HCT116 (cell line): ENCODE measurements around the gene GLI3. TPM values are rescaled to one million over a fixed set of nuclear protein-coding genes. Genes with fewer than 3 reads are reported as not detected.

Source experiments
- ATAC-seq: fragments of 200-7000 bp; cut with Tn5 transposase; 2 replicates; pipeline ENCODE4 v1.9.1; 2020; ENCODE audit warnings: mild to moderate bottlenecking, moderate library complexity
- BruUV-seq: library from RNA; stranded (reverse); fragments of 400-500 nt; replicated peaks from 2 replicates; lab custom pipeline; 2021; lab: Mats Ljungman, UMichigan
- CTCF ChIA-PET: fragments of 300-600 bp; sonication (Branson Sonifier 250); formaldehyde crosslinking; loops from one replicate; lab custom pipeline; 2021; ENCODE audit warnings: antibody characterized with exemption; lab: Charles Lee
- POLR2A ChIA-PET: fragments of 300-600, 350-600 bp; sonication (Branson Sonifier 250); formaldehyde crosslinking; loops from one replicate; lab custom pipeline; 2021; ENCODE audit warnings: antibody characterized with exemption; lab: Charles Lee
- RAD21 ChIA-PET, 2 experiments: fragments of 300-600 bp; sonication (Branson Sonifier 250); formaldehyde crosslinking; loops; one replicate each; lab custom pipeline; 2023; ENCODE audit warnings: low total read pairs in 2 of 2; ENCODE audit not compliant: uncharacterized antibody in 2 of 2, unreplicated experiment in 2 of 2, low non-redundant PET in 1 of 2; lab: Charles Lee
- DNase-seq: peaks from one replicate; pipeline ENCODE4 v3.0.0-alpha.2; 2010; ENCODE audit warnings: low read depth, low spot score
- H2AFZ ChIP-seq: fragments of 200-600 bp; shearing (Covaris generic), sonication (generic); 2 replicates; pipeline ENCODE4 v1.6.1; 2017; ENCODE audit warnings: low read depth, mixed run types, mixed read lengths, antibody characterized with exemption, low read length; ENCODE audit not compliant: poor library complexity, severe bottlenecking
- H3K27ac ChIP-seq: 2 replicates; pipeline ENCODE4 v1.5.1; 2012; ENCODE audit warnings: low read depth, low read length
- H3K27me3 ChIP-seq: fragments of 200-600 bp; sonication (generic); 2 replicates; pipeline ENCODE4 v1.6.1; 2016; ENCODE audit warnings: mixed run types, low read length, mixed read lengths; ENCODE audit not compliant: insufficient read depth
- H3K36me3 ChIP-seq, 2 experiments: fragments of 200-500 bp in 1 of 2; fragments of 200-600 bp in 1 of 2; sonication (Bioruptor generic) in 1 of 2; sonication (generic) in 1 of 2; 2 replicates each; pipeline versions ENCODE4 v1.5.1 to v1.6.1; 2014 to 2016; ENCODE audit warnings: low read length in 2 of 2, inconsistent platforms in 1 of 2, mixed read lengths in 1 of 2, mixed run types in 1 of 2; ENCODE audit not compliant: insufficient read depth in 2 of 2, control insufficient read depth in 1 of 2
- H3K4me1 ChIP-seq, 2 experiments: fragments of 200-600 bp in 1 of 2; sonication (generic) in 1 of 2; 2 replicates each; pipeline versions ENCODE4 v1.5.1 to v1.6.1; 2012 to 2017; ENCODE audit warnings: low read length in 2 of 2, inconsistent platforms in 1 of 2, mild to moderate bottlenecking in 1 of 2, mixed read lengths in 1 of 2, mixed run types in 1 of 2, moderate library complexity in 1 of 2; ENCODE audit not compliant: insufficient read depth in 2 of 2, control insufficient read depth in 1 of 2
- H3K4me2 ChIP-seq: fragments of 200-600 bp; sonication (generic); 2 replicates; pipeline ENCODE4 v1.6.1; 2017; ENCODE audit warnings: mixed run types, low read length, mixed read lengths
- H3K4me3 ChIP-seq, 2 experiments: fragments of 200-600 bp in 1 of 2; sonication (generic) in 1 of 2; replicated peaks in 1 of 2; 2 replicates each; pipeline ENCODE4 v1.5.1; 2011 to 2016; ENCODE audit warnings: low read length in 2 of 2, control low read depth in 1 of 2, low read depth in 1 of 2, mild to moderate bottlenecking in 1 of 2, mixed read lengths in 1 of 2, mixed run types in 1 of 2
- H3K79me2 ChIP-seq: fragments of 200-600 bp; sonication (generic); 2 replicates; pipeline ENCODE4 v1.6.1; 2017; ENCODE audit warnings: mild to moderate bottlenecking, mixed run types, low read length, moderate library complexity, mixed read lengths; ENCODE audit not compliant: insufficient read depth
- H3K9ac ChIP-seq: fragments of 200-600 bp; sonication (generic); 2 replicates; pipeline ENCODE4 v1.6.1; 2016; ENCODE audit warnings: low read length, mixed read lengths
- H3K9me2 ChIP-seq: fragments of 200-600 bp; sonication (generic), shearing (Covaris generic); 2 replicates; pipeline ENCODE4 v1.6.1; 2017; ENCODE audit warnings: mixed run types, mild to moderate bottlenecking, moderate library complexity; ENCODE audit not compliant: insufficient read depth
- H3K9me3 ChIP-seq, 2 experiments: fragments of 200-500 bp in 1 of 2; fragments of 200-600 bp in 1 of 2; sonication (Bioruptor generic) in 1 of 2; sonication (generic) in 1 of 2; 2 replicates each; pipeline ENCODE4 v1.6.1; 2014 to 2017; ENCODE audit warnings: low read length in 2 of 2, mixed read lengths in 2 of 2, inconsistent platforms in 1 of 2, low read depth in 1 of 2, mild to moderate bottlenecking in 1 of 2, mixed run types in 1 of 2, moderate library complexity in 1 of 2; ENCODE audit not compliant: control insufficient read depth in 1 of 2, insufficient read depth in 1 of 2
- H4K20me1 ChIP-seq: fragments of 200-600 bp; sonication (generic), shearing (Covaris generic); 2 replicates; pipeline ENCODE4 v1.6.1; 2017; ENCODE audit warnings: mixed run types, mild to moderate bottlenecking, moderate library complexity; ENCODE audit not compliant: insufficient read depth
- CEBPB ChIP-seq: IDR thresholded peaks from 2 replicates; pipeline ENCODE4 v1.6.1; 2012; ENCODE audit warnings: low read depth
- EGR1 ChIP-seq: IDR thresholded peaks from 2 replicates; pipeline ENCODE4 v1.6.1; 2012; ENCODE audit warnings: low read depth
- EZH2 ChIP-seq: fragments of 200-600 bp; sonication (generic); IDR thresholded peaks from 2 replicates; pipeline ENCODE4 v1.6.1; 2017; ENCODE audit warnings: antibody characterized with exemption, mixed run types
- EZH2phosphoT487 ChIP-seq: fragments of 200-600 bp; IDR thresholded peaks from 2 replicates; pipeline ENCODE4 v1.6.1; 2018; ENCODE audit warnings: antibody characterized with exemption, borderline replicate concordance
- FOSL1 ChIP-seq: IDR thresholded peaks from 2 replicates; pipeline ENCODE4 v1.6.1; 2012; ENCODE audit warnings: low read depth
- JUND ChIP-seq: IDR thresholded peaks from 2 replicates; pipeline ENCODE4 v1.6.1; 2012
- POLR2A ChIP-seq: IDR thresholded peaks from 2 replicates; pipeline ENCODE4 v1.7.0; 2011; ENCODE audit warnings: borderline replicate concordance; ENCODE audit not compliant: insufficient read depth, insufficient read length; ENCODE audit errors: extremely low read depth
- POLR2AphosphoS5 ChIP-seq: IDR thresholded peaks from 2 replicates; pipeline ENCODE4 v1.6.1; 2011; ENCODE audit warnings: mild to moderate bottlenecking, low read depth, low read length, moderate library complexity
- RAD21 ChIP-seq: IDR thresholded peaks from 2 replicates; pipeline ENCODE4 v1.6.1; 2012; ENCODE audit warnings: low read depth, mild to moderate bottlenecking
- SIN3A ChIP-seq: IDR thresholded peaks from 2 replicates; pipeline ENCODE4 v1.6.1; 2012; ENCODE audit warnings: low read depth
- SP1 ChIP-seq: IDR thresholded peaks from 2 replicates; pipeline ENCODE4 v1.6.1; 2012; ENCODE audit warnings: low read depth
- TCF7L2 ChIP-seq: IDR thresholded peaks from 2 replicates; pipeline ENCODE4 v1.7.0; 2011; ENCODE audit warnings: borderline replicate concordance, inconsistent platforms; ENCODE audit not compliant: insufficient read depth, insufficient read length; ENCODE audit errors: extremely low read depth
- YY1 ChIP-seq: IDR thresholded peaks from 2 replicates; pipeline ENCODE4 v1.6.1; 2011; ENCODE audit warnings: low read length, low read depth, moderate library complexity, mild to moderate bottlenecking; ENCODE audit not compliant: insufficient replicate concordance; ENCODE audit errors: extremely low read depth
- ZFX ChIP-seq: fragments of 450-650 bp; IDR thresholded peaks from 2 replicates; pipeline ENCODE4 v1.6.1; 2017
- ZNF274 ChIP-seq: fragments of 200-500 bp; sonication (Bioruptor generic); IDR thresholded peaks from 2 replicates; pipeline ENCODE4 v1.6.1; 2014; ENCODE audit warnings: mild to moderate bottlenecking, low read depth, low read length, inconsistent platforms
- intact Hi-C: fragments of 100-400 bp; cut with micrococcal nuclease; formaldehyde crosslinking; loops from 2 replicates; pipeline ENCODE4 v1.10.0; 2022
- total RNA-seq: library from RNA; stranded (reverse); gene quantifications from one replicate; pipeline ENCODE4 v1.2.1, GENCODE V29; 2021; ENCODE audit not compliant: unreplicated experiment
- TF ChIP-seq, protein P1 (sequence below): IDR thresholded peaks from 2 replicates; pipeline ENCODE4 v1.6.1; 2011; ENCODE audit warnings: mild to moderate bottlenecking, low read length, moderate library complexity; ENCODE audit not compliant: insufficient replicate concordance; ENCODE audit errors: extremely low read depth
- TF ChIP-seq, protein P2 (sequence below): IDR thresholded peaks from 2 replicates; pipeline ENCODE4 v1.6.1; 2012; ENCODE audit warnings: low read depth
- TF ChIP-seq, protein P3 (sequence below), 3 experiments: fragments of 200-600 bp in 1 of 3; sonication (generic) in 1 of 3; IDR thresholded peaks in 2 of 3; conservative IDR thresholded peaks in 1 of 3; 2 replicates each; pipeline ENCODE4 v1.5.1; 2012 to 2017; ENCODE audit warnings: low read depth in 2 of 3, low read length in 2 of 3, antibody characterized with exemption in 1 of 3, borderline replicate concordance in 1 of 3, control low read depth in 1 of 3, mild to moderate bottlenecking in 1 of 3, mixed read lengths in 1 of 3, mixed run types in 1 of 3, moderate library complexity in 1 of 3; ENCODE audit not compliant: insufficient read depth in 1 of 3
- TF ChIP-seq, protein P4 (sequence below): IDR thresholded peaks from 2 replicates; pipeline ENCODE4 v1.6.1; 2012

Gene GLI3
- total RNA-seq, 1 experiment from 2014 or later = 0.07 TPM

DNA sequence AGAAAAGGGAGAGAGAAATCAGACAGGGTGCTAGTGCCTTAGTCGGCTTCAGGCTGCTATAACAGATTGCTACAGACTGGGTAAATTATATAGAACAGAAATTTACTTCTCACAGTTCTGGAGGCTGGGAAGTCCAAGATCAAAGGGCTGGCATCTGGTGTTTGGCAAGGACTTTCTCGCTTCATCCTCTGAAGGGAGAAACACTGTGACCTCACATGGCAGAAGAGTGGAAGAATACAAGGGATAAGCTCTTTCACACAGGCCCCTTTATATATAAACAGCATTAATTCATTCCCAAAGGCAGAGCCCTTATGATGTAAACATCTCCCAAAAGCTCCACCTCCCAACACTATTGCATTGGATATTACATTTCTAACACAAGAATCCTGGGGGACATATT is 298.6 kb downstream of the GLI3 start (continued):
- TF ChIP-seq FOSL1 (no peak), CEBPB (no peak), SP1 (no peak), RAD21 (no peak), EZH2phosphoT487 (no peak), ZFX (no peak), POLR2AphosphoS5 (no peak), EZH2 (no peak), ZNF274 (no peak), SIN3A (no peak), EGR1 (no peak), YY1 (no peak)
- TF ChIP-seq, protein P1, sequence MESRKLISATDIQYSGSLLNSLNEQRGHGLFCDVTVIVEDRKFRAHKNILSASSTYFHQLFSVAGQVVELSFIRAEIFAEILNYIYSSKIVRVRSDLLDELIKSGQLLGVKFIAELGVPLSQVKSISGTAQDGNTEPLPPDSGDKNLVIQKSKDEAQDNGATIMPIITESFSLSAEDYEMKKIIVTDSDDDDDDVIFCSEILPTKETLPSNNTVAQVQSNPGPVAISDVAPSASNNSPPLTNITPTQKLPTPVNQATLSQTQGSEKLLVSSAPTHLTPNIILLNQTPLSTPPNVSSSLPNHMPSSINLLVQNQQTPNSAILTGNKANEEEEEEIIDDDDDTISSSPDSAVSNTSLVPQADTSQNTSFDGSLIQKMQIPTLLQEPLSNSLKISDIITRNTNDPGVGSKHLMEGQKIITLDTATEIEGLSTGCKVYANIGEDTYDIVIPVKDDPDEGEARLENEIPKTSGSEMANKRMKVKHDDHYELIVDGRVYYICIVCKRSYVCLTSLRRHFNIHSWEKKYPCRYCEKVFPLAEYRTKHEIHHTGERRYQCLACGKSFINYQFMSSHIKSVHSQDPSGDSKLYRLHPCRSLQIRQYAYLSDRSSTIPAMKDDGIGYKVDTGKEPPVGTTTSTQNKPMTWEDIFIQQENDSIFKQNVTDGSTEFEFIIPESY = no peak
- TF ChIP-seq, all 23 proteins: peak for 0

DNA sequence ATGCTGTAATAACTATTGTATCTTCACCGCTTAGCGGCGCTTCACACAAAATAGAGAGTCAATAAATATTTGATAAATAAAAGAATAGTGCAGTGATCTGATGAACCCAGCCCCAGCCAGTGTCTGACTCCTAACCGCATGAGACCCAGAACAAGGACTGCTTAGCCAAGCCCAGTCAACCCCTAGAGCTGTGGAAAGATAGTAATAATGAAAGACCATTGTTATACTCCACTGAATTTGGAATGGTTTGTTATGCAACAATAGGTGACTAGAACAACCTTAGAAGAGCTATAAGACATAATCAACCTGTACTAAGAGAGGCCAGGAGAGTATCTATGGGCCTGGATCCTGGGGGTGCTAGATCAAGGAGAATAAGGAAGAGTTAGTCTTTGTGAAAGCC is 303.6 kb downstream of the GLI3 start:
- no peaks in the 10 kb centered on the region for H3K27me3 ChIP-seq
- no peak for ATAC-seq
- H3K79me2 ChIP-seq = no peaks in the 10 kb centered on the region
- H3K4me2 ChIP-seq = no peak overlapping the region
- no peaks in the 10 kb centered on the region for H3K4me1 ChIP-seq
- no TSS peak for BruUV-seq
- POLR2A ChIA-PET = no interaction called here
- H3K9me2 ChIP-seq = no peaks in the 10 kb centered on the region
- H4K20me1 ChIP-seq = no peaks in the 10 kb centered on the region
- no peak overlapping the region for H3K27ac ChIP-seq
- H2AFZ ChIP-seq = no peak overlapping the region
- H3K4me3 ChIP-seq = no peak overlapping the region
- no peak overlapping the region for H3K9ac ChIP-seq
- no peaks in the 10 kb centered on the region for H3K9me3 ChIP-seq
- RAD21 ChIA-PET = no interaction called here
- H3K36me3 ChIP-seq = no peaks in the 10 kb centered on the region
- intact Hi-C loops = no loop called here
- no peak for DNase-seq
- CTCF ChIA-PET = no interaction called here
- TF ChIP-seq ZFX = no peak
- no peak for TF ChIP-seq EGR1
- TF ChIP-seq, protein P2, sequence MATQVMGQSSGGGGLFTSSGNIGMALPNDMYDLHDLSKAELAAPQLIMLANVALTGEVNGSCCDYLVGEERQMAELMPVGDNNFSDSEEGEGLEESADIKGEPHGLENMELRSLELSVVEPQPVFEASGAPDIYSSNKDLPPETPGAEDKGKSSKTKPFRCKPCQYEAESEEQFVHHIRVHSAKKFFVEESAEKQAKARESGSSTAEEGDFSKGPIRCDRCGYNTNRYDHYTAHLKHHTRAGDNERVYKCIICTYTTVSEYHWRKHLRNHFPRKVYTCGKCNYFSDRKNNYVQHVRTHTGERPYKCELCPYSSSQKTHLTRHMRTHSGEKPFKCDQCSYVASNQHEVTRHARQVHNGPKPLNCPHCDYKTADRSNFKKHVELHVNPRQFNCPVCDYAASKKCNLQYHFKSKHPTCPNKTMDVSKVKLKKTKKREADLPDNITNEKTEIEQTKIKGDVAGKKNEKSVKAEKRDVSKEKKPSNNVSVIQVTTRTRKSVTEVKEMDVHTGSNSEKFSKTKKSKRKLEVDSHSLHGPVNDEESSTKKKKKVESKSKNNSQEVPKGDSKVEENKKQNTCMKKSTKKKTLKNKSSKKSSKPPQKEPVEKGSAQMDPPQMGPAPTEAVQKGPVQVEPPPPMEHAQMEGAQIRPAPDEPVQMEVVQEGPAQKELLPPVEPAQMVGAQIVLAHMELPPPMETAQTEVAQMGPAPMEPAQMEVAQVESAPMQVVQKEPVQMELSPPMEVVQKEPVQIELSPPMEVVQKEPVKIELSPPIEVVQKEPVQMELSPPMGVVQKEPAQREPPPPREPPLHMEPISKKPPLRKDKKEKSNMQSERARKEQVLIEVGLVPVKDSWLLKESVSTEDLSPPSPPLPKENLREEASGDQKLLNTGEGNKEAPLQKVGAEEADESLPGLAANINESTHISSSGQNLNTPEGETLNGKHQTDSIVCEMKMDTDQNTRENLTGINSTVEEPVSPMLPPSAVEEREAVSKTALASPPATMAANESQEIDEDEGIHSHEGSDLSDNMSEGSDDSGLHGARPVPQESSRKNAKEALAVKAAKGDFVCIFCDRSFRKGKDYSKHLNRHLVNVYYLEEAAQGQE = no peak
- TF ChIP-seq CEBPB = no peak
- no peak for TF ChIP-seq SP1
- no peak for TF ChIP-seq TCF7L2
- TF ChIP-seq, protein P3, sequence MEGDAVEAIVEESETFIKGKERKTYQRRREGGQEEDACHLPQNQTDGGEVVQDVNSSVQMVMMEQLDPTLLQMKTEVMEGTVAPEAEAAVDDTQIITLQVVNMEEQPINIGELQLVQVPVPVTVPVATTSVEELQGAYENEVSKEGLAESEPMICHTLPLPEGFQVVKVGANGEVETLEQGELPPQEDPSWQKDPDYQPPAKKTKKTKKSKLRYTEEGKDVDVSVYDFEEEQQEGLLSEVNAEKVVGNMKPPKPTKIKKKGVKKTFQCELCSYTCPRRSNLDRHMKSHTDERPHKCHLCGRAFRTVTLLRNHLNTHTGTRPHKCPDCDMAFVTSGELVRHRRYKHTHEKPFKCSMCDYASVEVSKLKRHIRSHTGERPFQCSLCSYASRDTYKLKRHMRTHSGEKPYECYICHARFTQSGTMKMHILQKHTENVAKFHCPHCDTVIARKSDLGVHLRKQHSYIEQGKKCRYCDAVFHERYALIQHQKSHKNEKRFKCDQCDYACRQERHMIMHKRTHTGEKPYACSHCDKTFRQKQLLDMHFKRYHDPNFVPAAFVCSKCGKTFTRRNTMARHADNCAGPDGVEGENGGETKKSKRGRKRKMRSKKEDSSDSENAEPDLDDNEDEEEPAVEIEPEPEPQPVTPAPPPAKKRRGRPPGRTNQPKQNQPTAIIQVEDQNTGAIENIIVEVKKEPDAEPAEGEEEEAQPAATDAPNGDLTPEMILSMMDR (IDR thresholded peaks at IDR 0.05 in 2 of 3, conservative IDR thresholded peaks at IDR 0.05 in 1 of 3; ENCODE audit: borderline replicate concordance in 1 of 3, insufficient read depth in 1 of 3, low read depth in 2 of 3, low read length in 2 of 3) = no peak
- TF ChIP-seq POLR2A = no peak
- TF ChIP-seq POLR2AphosphoS5 = no peak
- TF ChIP-seq EZH2 = no peak
- TF ChIP-seq, protein P4, sequence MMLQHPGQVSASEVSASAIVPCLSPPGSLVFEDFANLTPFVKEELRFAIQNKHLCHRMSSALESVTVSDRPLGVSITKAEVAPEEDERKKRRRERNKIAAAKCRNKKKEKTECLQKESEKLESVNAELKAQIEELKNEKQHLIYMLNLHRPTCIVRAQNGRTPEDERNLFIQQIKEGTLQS = no peak
- TF ChIP-seq RAD21 = no peak
- no peak for TF ChIP-seq JUND
